K562 (cell line): ENCODE data around the gene FTH1. TPM values are rescaled to one million over a fixed set of nuclear protein-coding genes. Genes with fewer than 3 reads are reported as not detected.
A peak's percentile ranks its signal among the peaks of the same experiment; 100 is the strongest.

Experiments used
- CHD2 ChIP-seq: IDR thresholded peaks from 2 replicates; pipeline ENCODE4 v1.6.1; 2011; ENCODE audit warnings: low read depth, low read length
- EHMT2 ChIP-seq: fragments of 450-650 bp; IDR thresholded peaks from 2 replicates; pipeline ENCODE4 v1.6.1; 2018; ENCODE audit warnings: antibody characterized with exemption
- MECOM ChIP-seq: fragments of 250-450 bp; sonication (Bioruptor Pico); IDR thresholded peaks from 2 replicates; pipeline ENCODE4 v1.8.0; 2022; ENCODE audit warnings: inconsistent platforms
- MLLT1 ChIP-seq, 2 experiments: fragments of 450-650 bp; IDR thresholded peaks; 2 replicates each; pipeline ENCODE4 v1.6.1; 2016
- MLX ChIP-seq, 2 experiments: fragments of 450-650 bp in 1 of 2; sonication (generic) in 1 of 2; formaldehyde crosslinking; conservative IDR thresholded peaks; 2 replicates each; pipeline versions ENCODE4 v1.4.0 to v1.8.1; 2020 to 2022; ENCODE audit warnings: mild to moderate bottlenecking in 1 of 2, missing genetic modification reagents in 1 of 2
- MTF1 ChIP-seq: fragments of 250-450 bp; sonication (Bioruptor Pico); IDR thresholded peaks from 2 replicates; pipeline ENCODE4 v1.9.0; 2021; ENCODE audit warnings: moderate library complexity, mild to moderate bottlenecking, inconsistent platforms, borderline replicate concordance
- NONO ChIP-seq, 2 experiments: fragments of 200-400 bp in 1 of 2; fragments of 450-650 bp in 1 of 2; formaldehyde crosslinking in 1 of 2; IDR thresholded peaks; 2 replicates each; pipeline ENCODE4 v1.6.1; 2017; ENCODE audit warnings: low read depth in 2 of 2, mild to moderate bottlenecking in 2 of 2, moderate library complexity in 2 of 2, low read length in 1 of 2
- PHF21A ChIP-seq: fragments of 450-650 bp; IDR thresholded peaks from 2 replicates; pipeline ENCODE4 v1.6.1; 2017; ENCODE audit warnings: low read depth, borderline replicate concordance
- POLR2G ChIP-seq: fragments of 200-400 bp; formaldehyde crosslinking; IDR thresholded peaks from 2 replicates; pipeline ENCODE4 v1.6.1; 2017; ENCODE audit warnings: low read depth, mild to moderate bottlenecking, antibody characterized with exemption, low read length, moderate library complexity
- RBM17 ChIP-seq: fragments of 200-400 bp; formaldehyde crosslinking; IDR thresholded peaks from 2 replicates; pipeline ENCODE4 v1.6.1; 2017; ENCODE audit warnings: low read depth, mild to moderate bottlenecking, low read length, borderline replicate concordance
- SMAD4 ChIP-seq: fragments of 250-450 bp; sonication (Bioruptor Pico); conservative IDR thresholded peaks from 2 replicates; pipeline ENCODE4 v1.8.0; 2021; ENCODE audit warnings: inconsistent platforms, mild to moderate bottlenecking, moderate library complexity
- SMARCE1 ChIP-seq: fragments of 450-650 bp; IDR thresholded peaks from 2 replicates; pipeline ENCODE4 v1.7.1; 2016; ENCODE audit warnings: mild to moderate bottlenecking
- polyA plus RNA-seq, 8 experiments: library from polyadenylated mRNA; depleted of rRNA in 4 of 8; stranded (reverse) in 5 of 8; unstranded in 3 of 8; fragments of >200 nt; fragmentation: Nextera tagmentation in 2 of 8; fragmentation: Illumina TruSeq in 1 of 8; extraction: Ambion mirVana in 2 of 8; extraction: Trizol in 1 of 8; gene quantifications; 2 replicates each; pipeline versions ENCODE4 v1.2.1 to v1.2.3, GENCODE V29; 2011 to 2014; ENCODE audit warnings: inconsistent platforms in 1 of 8, missing spikeins in 1 of 8
- total RNA-seq, 7 experiments: library from RNA; depleted of rRNA in 6 of 7; stranded (reverse); fragments of >200 nt in 6 of 7; fragmentation: Illumina TruSeq in 2 of 7; extraction: Trizol in 2 of 7; gene quantifications; 2 replicates each; pipeline versions ENCODE4 v1.2.1 to v1.2.3, GENCODE V29; 2011 to 2021; ENCODE audit warnings: low replicate concordance in 1 of 7
- TF ChIP-seq, protein P1 (sequence below): fragments of 200-800 bp; sonication (Bioruptor generic); IDR thresholded peaks from 2 replicates; pipeline ENCODE4 v1.6.1; 2016; ENCODE audit warnings: missing genetic modification characterization, missing compliant biosample characterization

Gene FTH1
- total and polyA plus RNA-seq, 9 of the 15 experiments (the other 6 are each of a cell fraction or from before 2014, with no cell fraction given): 370 to 3,146 (median 802) TPM

DNA sequence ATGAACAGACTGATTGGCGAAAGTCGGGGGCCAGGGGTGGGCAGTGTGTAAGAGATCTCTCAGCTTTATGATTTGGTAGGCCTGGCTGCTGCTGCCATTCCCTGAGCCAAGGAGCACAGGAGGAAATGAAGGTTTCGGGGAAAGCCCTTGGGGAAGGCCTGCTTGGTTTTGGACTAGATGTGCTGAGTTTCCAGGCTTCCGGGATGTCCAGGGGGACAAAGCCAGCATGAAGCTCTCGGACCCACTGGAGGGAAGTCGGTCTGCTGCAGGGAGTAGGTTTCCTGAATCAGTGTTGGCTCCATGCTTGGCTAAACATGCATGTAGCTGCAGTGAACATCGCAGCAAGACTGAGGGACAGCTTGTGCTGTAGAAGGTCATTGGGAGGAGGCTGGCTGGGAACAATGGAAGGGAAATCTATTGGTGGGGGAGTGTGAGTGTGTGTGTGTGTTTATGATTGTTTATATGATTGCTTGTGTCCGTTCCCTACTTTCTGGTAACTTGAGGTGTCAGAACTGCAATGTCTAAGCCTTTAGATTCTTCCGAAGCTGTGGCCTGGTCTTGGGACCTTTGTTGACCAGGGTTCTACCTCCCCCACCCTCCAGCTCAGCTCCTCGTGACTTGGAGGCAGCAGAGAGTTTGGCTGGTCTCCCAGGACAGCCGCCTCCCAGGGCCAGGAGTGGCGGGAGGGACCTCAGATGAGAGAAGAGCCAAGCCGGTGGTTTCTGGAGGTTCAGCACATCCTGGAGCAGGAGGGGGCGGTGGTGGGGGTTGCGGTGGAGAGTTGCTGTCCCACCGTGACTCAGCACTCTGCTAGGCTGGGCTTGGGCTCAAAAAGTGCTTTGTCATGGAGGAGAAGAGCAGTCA, 4.0 kb upstream of the FTH1 start (continued):
- TF ChIP-seq, protein P1, sequence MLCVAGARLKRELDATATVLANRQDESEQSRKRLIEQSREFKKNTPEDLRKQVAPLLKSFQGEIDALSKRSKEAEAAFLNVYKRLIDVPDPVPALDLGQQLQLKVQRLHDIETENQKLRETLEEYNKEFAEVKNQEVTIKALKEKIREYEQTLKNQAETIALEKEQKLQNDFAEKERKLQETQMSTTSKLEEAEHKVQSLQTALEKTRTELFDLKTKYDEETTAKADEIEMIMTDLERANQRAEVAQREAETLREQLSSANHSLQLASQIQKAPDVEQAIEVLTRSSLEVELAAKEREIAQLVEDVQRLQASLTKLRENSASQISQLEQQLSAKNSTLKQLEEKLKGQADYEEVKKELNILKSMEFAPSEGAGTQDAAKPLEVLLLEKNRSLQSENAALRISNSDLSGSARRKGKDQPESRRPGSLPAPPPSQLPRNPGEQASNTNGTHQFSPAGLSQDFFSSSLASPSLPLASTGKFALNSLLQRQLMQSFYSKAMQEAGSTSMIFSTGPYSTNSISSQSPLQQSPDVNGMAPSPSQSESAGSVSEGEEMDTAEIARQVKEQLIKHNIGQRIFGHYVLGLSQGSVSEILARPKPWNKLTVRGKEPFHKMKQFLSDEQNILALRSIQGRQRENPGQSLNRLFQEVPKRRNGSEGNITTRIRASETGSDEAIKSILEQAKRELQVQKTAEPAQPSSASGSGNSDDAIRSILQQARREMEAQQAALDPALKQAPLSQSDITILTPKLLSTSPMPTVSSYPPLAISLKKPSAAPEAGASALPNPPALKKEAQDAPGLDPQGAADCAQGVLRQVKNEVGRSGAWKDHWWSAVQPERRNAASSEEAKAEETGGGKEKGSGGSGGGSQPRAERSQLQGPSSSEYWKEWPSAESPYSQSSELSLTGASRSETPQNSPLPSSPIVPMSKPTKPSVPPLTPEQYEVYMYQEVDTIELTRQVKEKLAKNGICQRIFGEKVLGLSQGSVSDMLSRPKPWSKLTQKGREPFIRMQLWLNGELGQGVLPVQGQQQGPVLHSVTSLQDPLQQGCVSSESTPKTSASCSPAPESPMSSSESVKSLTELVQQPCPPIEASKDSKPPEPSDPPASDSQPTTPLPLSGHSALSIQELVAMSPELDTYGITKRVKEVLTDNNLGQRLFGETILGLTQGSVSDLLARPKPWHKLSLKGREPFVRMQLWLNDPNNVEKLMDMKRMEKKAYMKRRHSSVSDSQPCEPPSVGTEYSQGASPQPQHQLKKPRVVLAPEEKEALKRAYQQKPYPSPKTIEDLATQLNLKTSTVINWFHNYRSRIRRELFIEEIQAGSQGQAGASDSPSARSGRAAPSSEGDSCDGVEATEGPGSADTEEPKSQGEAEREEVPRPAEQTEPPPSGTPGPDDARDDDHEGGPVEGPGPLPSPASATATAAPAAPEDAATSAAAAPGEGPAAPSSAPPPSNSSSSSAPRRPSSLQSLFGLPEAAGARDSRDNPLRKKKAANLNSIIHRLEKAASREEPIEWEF (CRISPR knock-in tag): peak; percentile 24; the same call in 1 of the 2 replicates
- TF ChIP-seq MECOM (CRISPR knock-in tag) (no peak), NONO (IDR thresholded peaks at IDR 0.05; ENCODE audit: low read depth in 2 of 2, low read length in 1 of 2) (0 out of 4 replicates have a peak, but pooled peaks of 1 of the 2 experiments have one; percentile 18), MLX (CRISPR knock-in tag; conservative IDR thresholded peaks at IDR 0.05) (0 out of 4 replicates have a peak, but pooled peaks of 1 of the 2 experiments have one; percentile 64), POLR2G (peak; percentile 66), PHF21A (no peak; the same call in 1 of the 2 replicates), SMARCE1 (peak; percentile 88), CHD2 (no peak; the same call in 1 of the 2 replicates), MLLT1 (IDR thresholded peaks at IDR 0.05) (peak; percentile 95 to 97), EHMT2 (peak; percentile 81), MTF1 (CRISPR knock-in tag) (no peak), RBM17 (no peak), SMAD4 (CRISPR knock-in tag) (peak; percentile 84)
